KOPT-K1 (cell line): ENCODE results near the gene TRMT2A.

ENCODE experiments used
- H3K27ac ChIP-seq: fragments of 200-600 bp; sonication (generic); 2 replicates; pipeline ENCODE4 v1.5.1; 2016; ENCODE audit warnings: antibody characterized with exemption, mild to moderate bottlenecking, low read depth, low read length; ENCODE audit not compliant: poor library complexity, severe bottlenecking
- H3K36me3 ChIP-seq: fragments of 200-600 bp; sonication (generic); 2 replicates; pipeline ENCODE4 v1.5.1; 2017; ENCODE audit warnings: antibody characterized with exemption, mild to moderate bottlenecking, low read length, moderate library complexity; ENCODE audit not compliant: insufficient read depth
- H3K9me3 ChIP-seq: fragments of 200-600 bp; sonication (generic); 2 replicates; pipeline ENCODE4 v1.5.1; 2017; ENCODE audit warnings: antibody characterized with exemption, low read length, mild to moderate bottlenecking; ENCODE audit not compliant: insufficient read depth, poor library complexity, severe bottlenecking

The TRMT2A gene

DNA sequence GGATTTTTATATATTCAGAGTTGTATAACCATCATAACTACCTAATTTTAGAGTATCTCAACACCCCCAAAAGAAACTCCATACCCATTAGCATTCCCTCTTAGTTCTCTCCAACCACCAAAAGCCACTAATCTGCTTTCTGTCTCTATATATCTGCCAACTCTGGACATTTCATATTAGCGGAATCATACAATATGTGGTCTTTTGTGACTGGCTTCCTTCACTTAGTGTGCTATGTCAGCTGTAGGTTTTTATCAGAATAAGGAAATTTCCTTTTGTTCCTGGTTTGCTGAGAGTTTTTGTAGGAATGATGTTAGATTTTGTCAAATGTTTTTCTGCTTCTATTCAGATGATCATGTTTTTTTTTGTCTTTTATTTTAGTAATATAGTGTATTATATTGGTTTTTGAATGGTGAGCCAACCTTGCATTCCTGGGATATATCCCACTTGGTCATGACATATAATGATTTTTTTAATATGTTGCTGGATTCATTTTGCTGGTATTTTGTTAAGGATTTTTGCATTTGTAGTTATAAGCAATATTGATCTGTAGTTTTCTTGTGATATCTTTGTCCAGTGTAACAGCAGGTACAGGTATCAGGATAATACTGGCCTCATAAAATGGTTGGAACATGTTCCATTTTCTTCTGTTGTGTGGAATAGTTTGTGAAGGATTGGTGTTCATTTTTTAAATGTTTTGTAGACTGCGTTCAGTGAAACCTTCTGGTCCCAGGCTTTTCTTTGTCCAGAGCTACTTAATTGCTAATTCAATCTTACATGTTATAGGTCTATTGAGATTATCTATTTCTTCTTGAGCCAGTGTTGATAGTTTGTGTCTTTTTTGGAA, 20.2 kb downstream of the TRMT2A start:
- peaks cover 12% of the 10 kb centered on the region for H3K9me3 ChIP-seq
- H3K36me3 ChIP-seq: peaks cover 89% of the 10 kb centered on the region
- no peak overlapping the region for H3K27ac ChIP-seq

DNA sequence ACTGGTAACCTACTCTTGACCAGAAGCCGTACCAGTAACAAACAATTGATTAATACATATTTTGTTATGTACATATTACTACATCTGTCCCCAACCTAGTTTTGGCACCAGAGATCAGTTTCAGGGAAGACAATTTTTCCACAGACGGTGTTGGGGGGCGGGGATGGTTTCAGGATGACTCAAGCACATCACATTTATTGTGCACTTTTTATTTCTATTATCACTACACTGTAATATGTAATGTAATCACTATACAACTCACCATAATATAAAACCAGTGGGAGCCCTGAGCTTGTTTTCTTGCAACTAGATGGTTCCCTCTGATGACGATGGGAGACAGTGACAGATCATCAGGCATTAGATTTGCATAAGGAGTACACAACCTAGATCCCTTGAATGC, 21.5 kb downstream of the TRMT2A start:
- Histone ChIP-seq H3K36me3 (peaks cover 94% of the 10 kb centered on the region), H3K9me3 (peaks cover 12% of the 10 kb centered on the region), H3K27ac (no peak overlapping the region)

DNA sequence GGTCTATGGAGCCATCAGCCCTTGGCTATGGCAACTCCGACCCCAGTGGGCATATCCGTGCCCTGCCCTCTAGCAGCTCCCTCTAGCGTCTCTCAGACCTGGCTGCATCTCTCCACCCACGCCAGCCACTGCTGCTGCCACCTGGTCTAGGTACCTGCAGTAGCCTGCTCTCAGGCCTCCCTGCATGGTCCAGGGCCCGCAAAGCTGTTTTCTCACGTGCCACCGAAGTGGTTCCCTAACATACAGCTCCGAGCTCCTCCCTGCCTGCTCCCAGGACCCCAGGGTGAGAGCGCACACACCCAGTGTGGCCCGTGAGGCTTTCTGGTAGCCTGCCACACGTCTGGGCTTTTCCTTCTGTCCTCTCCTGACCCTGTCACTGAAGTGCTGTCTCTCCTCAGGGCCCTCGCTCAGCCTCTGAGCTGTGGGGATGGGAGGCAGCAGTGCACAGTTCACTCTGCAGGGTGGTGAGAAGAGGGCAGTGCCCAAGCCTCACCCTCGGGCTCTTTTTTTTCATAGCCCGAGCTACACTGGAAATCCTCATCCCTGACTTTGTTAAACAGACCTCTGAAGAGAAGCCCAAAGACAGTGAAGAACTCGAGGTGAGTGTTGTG, 22.7 kb downstream of the TRMT2A start:
- H3K9me3 ChIP-seq: peaks cover 12% of the 10 kb centered on the region
- H3K36me3 ChIP-seq: peaks cover 100% of the 10 kb centered on the region
- no peak overlapping the region for H3K27ac ChIP-seq

DNA sequence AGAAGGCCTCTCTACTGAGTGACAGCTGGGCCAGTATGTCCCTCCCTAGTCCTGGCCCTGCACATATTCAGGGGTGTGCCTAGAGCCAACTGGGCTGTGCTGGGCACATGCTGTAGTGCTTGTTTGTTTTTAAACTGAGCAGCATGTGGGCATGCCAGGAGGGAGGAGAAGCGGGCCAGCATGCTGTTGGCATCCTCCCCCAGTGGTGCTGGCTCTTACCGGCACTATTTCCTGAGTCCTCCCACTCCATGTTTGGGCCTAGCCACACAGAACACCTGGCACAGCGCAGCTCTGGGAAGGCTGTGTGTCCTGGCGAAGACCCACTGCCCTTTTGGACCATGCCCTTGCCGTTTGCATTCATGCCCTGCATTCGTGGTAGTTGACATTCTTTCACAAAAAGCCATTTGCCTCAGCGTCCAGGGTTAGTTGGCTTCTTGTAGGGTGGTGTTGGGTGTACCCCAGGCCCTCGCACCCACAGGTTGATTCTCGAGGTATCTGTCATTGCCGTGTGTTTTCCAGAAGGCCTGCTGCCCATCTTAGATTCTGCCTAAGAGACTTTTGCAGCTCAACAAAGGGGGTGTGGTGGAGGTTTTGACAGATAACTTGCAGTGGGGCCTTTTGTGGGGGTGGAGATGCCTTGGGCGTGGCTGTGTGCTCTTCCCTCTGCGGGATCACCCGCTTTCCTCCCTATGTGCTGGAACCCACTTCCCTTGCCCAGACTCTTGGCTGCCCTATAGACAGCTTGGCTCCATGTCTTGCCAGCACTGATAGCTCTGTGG, 23.4 kb downstream of the TRMT2A start:
- no peak overlapping the region for H3K27ac ChIP-seq
- H3K36me3 ChIP-seq: peaks cover 100% of the 10 kb centered on the region

DNA sequence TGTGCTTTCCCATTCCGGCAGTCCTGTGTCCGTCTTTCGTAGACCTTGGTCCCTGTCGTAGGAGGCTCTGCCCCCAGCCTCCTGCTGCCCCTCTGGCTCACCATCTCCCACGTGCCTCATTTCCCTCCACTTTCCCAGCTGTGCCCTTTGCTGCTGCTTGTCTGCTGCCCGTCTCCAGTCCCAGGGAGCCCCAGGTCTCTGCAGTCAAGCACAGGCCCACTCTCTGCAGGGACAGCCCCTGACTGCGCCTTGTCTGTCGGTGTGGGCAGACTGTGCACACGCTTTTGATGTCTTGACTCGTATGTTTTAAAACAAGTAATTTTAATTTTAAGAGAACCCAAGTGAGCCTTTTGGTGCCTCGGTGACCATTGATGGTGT, 24.6 kb downstream of the TRMT2A start:
- peaks cover 100% of the 10 kb centered on the region for H3K36me3 ChIP-seq
- H3K27ac ChIP-seq: no peak overlapping the region
- H3K9me3 ChIP-seq: peaks cover 12% of the 10 kb centered on the region

More for the DNA sequence above, 23.4 kb downstream of the TRMT2A start:
- H3K9me3 ChIP-seq: peaks cover 12% of the 10 kb centered on the region

DNA sequence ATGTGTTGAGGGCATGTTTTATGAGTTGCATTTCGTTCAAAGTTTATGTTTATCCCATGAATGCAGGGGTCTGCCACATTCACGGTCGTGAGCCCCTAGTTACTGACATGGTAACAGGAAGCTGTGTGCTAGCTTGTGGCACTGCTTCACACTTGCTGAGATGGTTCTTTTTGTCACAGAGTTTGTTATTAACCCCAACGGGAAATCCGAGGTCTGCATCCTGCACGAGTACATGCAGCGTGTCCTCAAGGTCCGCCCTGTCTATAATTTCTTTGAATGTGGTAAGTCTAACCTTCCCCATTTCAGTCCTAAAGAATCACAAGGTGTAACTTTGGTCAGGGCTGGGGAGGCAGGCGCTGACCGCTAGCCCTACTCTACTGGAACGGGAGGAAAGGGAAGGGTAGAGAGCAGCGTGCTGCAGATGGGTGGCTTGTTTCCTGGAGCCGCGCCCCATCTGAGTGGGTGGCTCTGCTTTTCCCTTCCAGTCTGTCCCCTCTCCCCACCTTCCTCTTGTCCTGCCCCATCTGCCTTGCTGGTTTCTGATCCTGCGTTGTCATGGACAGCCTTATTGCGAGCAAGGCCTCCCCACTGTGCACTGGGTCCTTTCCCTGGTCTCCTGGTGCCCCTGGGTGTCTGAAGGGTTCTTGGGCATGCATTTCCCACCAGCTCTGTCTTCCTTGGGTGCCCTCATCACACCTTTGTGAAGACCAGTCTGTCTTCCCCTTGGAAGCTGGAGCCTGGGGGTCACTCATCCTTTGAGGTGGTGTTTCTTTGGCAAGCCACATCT, 25.1 kb downstream of the TRMT2A start:
- Histone ChIP-seq H3K36me3 (peaks cover 100% of the 10 kb centered on the region), H3K9me3 (peaks cover 12% of the 10 kb centered on the region), H3K27ac (no peak overlapping the region)

DNA sequence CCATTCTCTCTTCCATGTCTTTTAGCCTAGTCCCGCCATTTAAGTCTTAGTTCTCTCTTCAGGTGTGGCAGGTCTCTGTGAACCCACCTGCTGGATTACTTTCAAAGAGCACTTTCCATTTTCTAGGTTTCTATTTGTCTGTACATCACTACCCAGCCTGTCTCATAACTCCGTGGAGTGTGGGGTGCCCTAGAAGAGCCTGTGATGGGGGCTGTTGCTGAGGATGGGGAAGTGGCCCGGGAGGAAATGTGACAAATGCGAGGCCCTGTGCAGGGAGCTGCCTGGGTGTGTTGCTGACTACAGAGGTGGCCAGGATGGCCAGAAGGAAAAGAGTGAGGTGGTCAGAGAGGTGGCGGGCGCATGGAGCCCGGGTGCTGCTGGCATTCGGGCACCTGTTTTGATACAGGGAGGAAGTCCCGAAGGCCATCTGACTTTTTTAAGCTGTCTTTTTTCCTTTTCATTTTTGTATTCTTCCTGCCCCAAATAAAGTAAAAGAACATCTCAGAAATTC, 26.2 kb downstream of the TRMT2A start:
- Histone ChIP-seq H3K27ac (no peak overlapping the region), H3K36me3 (peaks cover 100% of the 10 kb centered on the region), H3K9me3 (peaks cover 3% of the 10 kb centered on the region)

DNA sequence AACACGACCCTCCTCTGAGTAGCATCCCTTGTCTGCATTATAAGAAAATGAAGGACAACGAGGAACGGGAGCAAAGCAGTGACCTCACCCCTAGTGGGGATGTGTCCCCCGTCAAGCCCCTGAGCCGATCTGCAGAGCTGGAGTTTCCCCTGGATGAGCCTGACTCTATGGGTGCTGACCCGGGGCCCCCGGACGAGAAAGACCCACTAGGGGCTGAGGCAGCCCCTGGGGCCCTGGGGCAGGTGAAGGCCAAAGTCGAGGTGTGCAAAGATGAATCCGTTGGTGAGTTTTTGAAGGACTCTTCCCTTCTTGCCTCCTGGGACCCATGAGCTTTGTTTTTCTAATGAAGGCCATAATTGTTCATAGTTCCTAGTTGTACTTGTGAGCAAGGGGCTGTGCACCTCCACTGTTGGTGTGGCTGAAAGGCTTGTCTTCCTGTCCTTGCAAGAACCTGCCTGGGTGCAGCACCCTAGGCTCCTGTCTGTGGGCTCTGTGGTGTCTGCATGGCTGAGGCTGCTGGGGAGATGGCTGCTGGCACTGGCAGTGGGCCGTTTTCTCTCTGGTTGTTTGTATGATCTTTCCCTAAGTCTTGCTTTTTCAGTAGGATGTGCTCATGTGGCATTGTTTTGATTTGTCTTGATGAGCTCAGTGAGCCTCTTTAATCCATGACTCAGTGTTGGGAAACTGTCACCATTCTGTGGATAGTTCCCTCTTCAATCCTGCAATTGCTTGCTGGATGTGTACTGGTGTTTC, 26.9 kb downstream of the TRMT2A start:
- H3K27ac ChIP-seq: no peak overlapping the region
- H3K9me3 ChIP-seq: no peaks in the 10 kb centered on the region
- H3K36me3 ChIP-seq: peaks cover 100% of the 10 kb centered on the region

DNA sequence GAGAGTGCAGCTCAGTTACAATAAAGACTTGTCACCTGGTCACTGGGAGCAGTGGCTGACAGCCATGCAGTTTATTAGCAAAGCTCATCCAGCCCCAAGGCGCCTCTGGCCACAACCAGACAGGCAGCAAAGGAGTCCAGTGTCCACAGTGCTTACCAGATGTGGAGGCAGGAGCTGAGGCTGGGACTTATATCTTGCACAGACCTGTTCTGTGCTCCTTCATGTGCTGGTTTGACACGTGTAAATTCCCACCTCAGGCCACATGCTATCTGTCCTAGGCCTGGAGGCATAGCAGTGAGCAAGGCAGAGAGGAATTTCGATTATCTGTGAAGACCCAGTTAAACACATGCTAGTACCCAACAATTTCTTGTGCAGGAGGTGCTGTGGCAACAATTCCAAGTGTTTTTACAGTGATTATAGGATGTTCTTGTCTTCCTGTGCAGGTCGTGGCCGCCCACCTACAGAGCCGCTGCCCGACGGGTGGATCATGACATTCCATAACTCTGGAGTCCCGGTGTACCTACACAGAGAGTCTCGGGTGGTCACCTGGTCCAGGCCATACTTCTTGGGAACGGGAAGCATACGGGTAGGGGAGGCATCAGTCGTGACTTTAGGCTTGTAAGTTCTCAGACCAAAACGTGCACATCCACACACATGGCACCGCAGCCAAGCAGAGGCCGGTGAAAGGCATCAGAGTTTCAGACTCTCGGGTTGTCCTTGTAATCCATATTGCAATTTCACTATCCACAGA, 27.6 kb downstream of the TRMT2A start:
- Histone ChIP-seq H3K27ac (no peak overlapping the region), H3K36me3 (peaks cover 94% of the 10 kb centered on the region), H3K9me3 (no peaks in the 10 kb centered on the region)

DNA sequence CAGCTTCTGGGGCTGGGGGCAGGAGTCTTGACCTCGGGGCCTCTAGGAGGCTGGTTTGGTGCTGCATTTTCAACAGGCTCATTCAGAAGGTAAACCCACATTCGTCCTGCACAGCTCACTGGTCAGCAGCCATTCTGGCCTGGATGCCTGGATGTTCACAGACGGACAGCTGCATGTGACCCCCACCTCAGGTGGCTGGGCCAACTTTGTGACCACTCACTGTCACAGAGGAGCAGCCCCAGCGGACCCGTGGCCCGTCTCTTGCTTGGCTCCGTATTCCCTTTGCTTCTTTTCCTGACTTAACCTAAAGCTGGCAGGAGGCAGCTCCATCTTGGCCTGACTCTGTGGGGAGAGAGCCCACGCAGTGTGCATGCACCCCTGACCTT, 28.8 kb downstream of the TRMT2A start:
- Histone ChIP-seq H3K36me3 (peaks cover 85% of the 10 kb centered on the region), H3K27ac (no peak overlapping the region), H3K9me3 (no peaks in the 10 kb centered on the region)

DNA sequence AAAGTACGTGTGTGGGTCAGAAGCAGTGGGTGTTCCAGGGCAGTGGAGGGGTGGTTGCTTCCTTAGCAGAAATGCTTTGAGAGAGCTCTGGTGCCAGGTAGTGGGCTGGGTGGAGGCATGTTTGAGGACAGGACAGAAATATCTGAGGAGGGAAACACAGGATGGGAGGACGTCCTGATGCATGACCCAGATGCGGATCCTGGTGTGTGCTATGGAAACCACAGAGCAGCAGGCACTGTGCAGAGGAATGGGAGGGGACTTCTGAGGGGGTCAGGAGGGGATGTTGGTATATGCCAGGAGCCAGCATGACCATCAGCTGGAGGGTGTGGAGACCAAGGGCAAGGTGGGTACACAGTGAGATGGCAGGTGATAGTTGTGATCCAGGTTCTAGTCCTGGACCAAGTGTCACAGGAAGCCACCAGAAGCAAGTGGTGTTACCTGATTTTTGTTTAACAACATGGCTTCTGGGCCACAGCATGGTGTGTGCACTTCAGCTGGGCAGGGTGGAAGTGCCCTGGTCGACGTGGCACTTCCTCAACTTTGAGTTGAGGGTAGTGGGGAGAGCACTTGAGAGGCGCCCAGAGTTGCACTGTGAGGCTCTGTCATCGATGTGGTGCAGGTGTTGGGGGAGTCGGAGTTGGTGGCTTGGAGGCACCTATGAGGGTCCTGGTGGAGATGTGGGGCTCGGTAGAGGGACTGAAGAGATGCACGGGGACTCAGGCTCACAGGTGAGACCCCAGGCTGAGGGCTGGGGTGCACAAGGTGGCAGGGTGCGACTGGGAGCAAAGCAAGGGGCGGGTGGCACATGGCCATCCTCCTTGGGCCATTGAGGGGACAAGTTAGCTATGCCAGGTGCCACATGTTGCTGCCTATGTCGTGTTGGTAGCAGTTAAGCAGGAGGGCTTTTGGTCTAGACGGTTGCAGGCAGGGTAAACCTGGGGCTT, 29.4 kb downstream of the TRMT2A start:
- H3K27ac ChIP-seq: no peak overlapping the region
- peaks cover 85% of the 10 kb centered on the region for H3K36me3 ChIP-seq
- no peaks in the 10 kb centered on the region for H3K9me3 ChIP-seq

DNA sequence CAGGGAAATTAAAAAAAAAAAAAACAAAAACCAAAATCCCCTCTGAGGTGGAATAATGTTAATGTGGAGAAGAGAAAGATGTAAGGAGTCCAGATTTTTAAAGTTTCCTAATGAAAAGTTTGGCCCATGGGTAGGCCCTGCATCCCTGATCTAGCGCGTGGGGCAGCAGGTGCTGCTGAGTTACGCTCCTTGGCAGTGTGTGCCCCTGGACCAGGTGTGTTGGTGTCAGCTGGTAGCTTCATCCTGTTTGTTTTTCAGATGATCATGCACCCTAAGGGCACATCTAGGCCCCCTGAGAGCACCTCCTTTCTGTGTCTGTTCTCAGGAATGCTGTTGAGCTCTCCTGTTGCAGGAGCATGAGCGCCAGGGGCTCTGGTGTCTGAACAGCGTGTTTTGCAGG, 30.3 kb downstream of the TRMT2A start:
- Histone ChIP-seq H3K9me3 (no peaks in the 10 kb centered on the region), H3K36me3 (peaks cover 79% of the 10 kb centered on the region), H3K27ac (no peak overlapping the region)
